Stimulated activated CD8-positive, alpha-beta memory T cell treated with anti-CD3 and anti-CD28 coated beads, Interleukin-15, amount 100 ng/mL, for 24 hours (primary cell): ENCODE data around the gene GJC2.
"Not testable (repeated sequence)": the region's sequence is repeated elsewhere in the genome, so short reads cannot be mapped to it uniquely, and the experiment has no call there.

ENCODE experiments used
- DNase-seq: peaks from one replicate; pipeline ENCODE4 v3.0.0-alpha.2; 2020; ENCODE audit warnings: low read depth

GJC2 gene

DNA sequence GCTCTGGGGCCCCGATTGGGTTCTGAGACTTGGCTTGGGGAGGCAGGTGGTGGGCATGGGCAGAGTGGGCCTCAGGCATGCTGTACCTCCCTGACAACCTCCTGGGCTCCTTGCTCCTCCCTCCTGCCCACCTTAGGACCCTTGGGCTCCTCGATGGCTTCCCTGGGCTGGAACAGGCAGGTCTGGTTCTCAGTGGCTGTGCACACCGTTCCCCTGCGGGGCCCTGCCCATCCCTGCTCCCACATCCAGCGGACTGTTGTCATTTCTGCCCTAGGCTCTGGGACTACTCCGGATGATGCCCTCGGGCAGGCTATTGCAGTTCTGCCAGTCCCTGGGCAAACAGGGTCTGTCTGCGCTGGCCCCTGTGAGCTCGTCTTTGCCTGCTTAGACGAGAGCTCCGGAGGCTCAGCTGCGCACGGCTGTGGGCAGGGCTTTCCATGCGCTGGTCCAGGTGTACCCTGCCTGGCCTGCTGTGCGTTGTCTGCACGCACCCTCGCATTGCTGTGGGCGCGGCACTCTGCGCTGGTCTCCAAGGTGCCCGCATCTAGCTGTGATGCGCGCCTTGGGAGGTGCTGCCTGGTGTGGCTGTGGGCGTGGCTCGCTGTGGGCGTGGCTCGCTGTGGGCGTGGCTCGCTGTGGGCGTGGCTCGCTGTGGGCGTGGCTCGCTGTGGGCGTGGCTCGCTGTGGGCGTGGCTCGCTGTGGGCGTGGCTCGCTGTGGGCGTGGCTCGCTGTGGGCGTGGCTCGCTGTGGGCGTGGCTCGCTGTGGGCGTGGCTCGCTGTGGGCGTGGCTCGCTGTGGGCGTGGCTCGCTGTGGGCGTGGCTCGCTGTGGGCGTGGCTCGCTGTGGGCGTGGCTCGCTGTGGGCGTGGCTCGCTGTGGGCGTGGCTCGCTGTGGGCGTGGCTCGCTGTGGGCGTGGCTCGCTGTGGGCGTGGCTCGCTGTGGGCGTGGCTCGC is 24.1 kb downstream of the GJC2 start:
- DNase-seq: not testable (repeated sequence)

DNA sequence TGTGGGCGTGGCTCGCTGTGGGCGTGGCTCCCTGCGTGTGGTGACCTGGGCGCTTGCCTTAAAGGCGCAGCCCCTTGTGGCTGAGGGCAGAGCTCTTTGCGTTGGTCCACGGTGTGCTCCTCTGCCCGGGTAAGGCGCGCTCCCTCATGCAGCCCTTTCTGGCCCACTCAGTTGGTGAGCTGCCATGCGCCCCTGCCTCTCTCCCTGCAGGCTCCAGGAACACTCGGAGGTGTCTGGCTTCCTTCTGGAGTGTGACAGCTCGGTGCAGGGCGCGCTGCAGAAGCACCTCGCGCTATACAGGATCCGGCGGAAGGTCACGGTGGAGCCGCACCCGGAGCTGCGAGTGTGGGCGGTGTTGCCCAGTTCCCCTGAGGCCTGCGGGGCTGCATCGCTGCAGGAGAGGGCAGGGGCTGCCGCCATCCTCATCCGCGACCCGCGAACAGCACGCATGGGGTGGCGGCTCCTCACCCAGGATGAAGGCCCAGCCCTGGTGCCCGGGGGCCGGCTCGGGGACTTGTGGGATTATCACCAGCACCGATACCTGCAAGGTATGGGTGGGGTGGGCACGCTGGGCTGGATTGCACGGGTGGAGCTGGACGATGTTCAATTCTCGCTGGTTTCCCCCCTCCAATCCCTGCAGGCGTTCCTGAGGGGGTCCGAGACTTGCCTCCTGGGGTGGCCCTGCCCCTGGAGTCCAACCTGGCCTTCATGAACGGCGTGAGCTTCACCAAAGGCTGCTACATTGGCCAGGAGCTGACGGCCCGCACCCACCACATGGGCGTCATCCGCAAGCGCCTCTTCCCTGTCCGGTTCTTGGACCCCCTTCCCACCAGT is 25.0 kb downstream of the GJC2 start:
- no peak for DNase-seq

DNA sequence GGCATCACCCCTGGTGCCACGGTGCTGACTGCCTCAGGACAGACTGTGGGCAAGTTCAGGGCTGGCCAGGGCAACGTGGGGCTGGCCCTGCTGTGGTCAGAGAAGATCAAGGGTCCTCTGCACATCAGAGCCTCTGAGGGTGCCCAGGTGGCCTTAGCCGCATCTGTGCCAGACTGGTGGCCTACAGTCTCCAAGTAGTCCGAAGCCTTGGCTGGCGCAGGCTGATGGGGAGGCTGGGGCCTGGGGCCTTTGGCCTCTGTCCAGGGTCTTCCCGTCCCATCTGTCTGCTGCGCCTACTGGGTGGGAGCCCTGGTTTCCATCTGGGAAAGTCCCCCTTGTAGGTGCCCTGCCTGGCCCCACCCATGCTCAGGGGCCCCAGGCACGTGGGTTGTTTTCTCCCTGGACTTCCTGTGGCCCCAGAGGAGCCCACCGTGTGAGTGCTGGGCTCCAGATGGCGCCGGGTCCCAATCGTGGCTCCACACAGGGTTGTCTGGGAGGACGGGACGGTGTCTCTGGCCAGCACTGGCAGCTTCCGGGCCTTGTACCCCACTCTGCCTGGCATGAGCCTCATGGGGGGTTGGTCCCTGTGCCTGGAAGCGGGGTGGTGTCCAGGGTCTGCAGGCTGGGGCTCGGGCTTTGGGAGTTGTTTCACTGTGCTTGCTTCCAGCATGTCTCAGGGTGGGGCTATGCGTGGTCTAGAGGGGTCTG is 25.7 kb downstream of the GJC2 start:
- DNase-seq: no peak

- no peak for DNase-seq
These were observed 26.3 kb downstream of the GJC2 start for GRCh38 chr1:228176024-228176395.

DNA sequence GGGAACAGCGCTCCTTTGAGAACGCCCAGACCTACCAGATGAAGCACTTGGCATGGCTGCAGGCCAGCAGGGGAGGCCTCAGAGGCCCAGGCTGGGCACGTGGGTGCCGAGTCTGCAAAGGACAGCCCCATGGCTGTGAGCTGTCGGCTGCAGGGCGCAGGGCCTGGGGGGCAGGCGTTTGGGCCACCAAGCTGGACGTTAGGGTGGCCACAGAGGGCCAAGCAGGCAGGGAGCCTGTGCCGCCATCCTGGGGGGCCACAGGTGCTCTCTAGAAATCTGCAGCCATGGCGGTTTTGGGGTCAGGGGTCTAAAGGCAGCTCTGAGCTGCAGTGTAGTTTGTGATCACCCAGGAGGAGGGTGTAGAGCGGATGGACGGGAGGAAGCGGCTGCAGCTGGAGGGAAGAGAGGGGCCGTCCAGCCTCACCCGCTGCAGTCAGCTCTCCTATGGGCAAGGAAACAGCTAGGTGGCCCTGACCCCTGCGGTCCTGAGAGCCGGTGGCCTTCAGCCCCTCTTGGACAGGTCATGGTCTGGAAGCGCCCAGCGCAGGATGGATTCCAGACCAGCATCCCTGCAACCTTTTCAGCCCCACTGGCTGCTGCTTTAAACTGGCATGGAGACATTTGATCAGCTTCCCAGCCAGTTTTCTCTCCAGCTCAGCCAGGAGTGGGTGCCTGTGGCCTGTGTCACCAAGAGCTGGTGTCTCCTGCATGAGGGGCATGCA is 26.9 kb downstream of the GJC2 start:
- DNase-seq: no peak

DNA sequence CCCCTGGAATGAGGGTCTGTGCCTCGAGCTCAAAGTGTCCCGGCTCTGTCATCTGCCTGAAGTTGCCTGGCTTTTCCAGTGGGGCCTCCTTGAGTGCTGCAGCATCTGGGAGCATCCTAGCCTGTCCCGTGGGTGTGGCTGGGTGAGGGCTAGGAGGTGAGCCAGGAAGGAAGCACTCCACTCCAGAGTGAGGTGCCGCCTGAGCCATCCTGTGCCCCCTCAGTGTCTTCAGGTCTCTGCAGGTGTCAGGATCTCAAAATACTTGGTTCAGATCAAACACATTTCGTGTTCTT is 27.4 kb downstream of the GJC2 start:
- no peak for DNase-seq

GRCh38 chr1:228177721-228178710 is 28.3 kb downstream of the GJC2 start:
- DNase-seq: no peak

- DNase-seq: no peak
These were observed 29.3 kb downstream of the GJC2 start for GRCh38 chr1:228178737-228179684.

- DNase-seq: no peak
These were observed 30.7 kb downstream of the GJC2 start for GRCh38 chr1:228180271-228180958.

GRCh38 chr1:228180959-228181644 is 31.4 kb downstream of the GJC2 start:
- no peak for DNase-seq

GRCh38 chr1:228181645-228182034 is 31.9 kb downstream of the GJC2 start:
- DNase-seq: no peak

- no peak for DNase-seq
These were observed 32.7 kb downstream of the GJC2 start for GRCh38 chr1:228182296-228183030.

- no peak for DNase-seq
These were observed 34.4 kb downstream of the GJC2 start for GRCh38 chr1:228184152-228184551.

GRCh38 chr1:228185641-228185965 is 35.9 kb downstream of the GJC2 start:
- DNase-seq: no peak

DNA sequence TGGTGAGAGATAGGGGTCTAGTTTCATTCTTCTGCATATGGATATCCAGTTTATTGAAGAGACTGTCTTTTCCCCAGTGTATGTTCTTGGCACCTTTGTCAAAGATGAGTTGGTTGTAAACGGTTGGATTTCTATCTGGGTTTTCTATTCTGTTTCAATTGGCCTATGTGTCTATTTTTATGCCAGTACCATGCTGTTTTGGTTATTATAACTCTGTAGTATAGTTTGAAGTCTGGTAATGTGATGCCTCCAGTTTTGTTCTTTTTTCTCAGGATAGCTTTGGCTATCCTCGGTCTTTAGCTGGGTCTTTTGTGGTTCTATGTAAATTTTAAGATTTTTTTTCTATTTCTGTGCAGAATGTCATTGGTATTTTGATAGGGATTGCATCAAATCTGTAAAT is 38.5 kb downstream of the GJC2 start:
- not testable (repeated sequence) for DNase-seq

GRCh38 chr1:228190182-228190581 is 40.5 kb downstream of the GJC2 start:
- DNase-seq: no peak

GRCh38 chr1:228190778-228191177 is 41.0 kb downstream of the GJC2 start:
- no peak for DNase-seq

DNA sequence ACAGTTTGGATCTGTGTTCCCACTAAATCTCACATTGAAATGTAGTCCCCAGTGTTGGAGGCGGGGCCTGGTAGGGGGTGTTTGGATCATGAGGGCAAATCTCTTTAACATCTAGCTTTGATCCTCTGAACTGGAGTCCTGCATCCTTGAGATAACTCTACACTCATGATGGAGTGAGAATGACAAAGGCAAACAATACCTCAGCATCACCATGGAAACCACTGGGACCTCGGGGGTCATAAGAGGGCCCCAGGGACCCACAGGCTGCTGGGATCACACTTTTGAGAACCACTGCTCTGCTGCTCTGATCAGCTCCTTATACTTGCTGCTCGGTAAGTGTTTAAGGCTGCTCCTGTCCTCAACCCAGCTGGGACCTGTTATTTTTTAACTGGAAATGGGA is 44.7 kb downstream of the GJC2 start:
- no peak for DNase-seq
